Measurements from ENCODE around the gene MPST.

MPST gene

DNA sequence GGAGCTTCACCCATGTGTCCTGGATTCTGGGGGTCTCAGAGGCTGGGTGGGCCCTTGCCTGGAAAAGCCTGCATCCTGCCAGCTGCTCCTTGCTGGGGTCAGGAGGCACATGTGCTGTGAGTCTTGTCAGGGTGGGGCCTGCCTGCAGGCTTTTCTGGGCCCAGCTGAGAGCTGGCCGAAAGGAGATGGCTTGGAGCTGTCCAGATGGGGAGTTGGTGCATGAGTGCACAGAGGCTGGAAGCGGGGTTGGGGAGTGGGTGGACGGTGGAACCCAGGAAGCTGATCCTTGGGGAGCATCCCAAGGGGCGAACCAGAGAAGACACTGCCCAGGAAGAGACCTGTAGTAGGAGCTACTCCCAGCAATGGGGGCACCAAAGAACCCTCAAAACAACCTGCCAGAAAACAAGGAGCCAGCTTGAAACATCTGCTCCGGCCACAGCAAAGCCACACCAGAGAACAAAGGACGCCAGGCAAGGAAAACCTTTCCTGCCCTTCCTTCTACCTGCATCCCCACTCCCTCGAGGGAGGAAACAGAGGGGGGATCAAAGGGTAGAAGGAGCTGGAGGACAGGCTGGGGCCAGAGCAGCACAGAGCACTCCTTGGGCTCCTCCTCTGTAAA, 23.8 kb downstream of the MPST start:
- TF ChIP-seq, protein P1, sequence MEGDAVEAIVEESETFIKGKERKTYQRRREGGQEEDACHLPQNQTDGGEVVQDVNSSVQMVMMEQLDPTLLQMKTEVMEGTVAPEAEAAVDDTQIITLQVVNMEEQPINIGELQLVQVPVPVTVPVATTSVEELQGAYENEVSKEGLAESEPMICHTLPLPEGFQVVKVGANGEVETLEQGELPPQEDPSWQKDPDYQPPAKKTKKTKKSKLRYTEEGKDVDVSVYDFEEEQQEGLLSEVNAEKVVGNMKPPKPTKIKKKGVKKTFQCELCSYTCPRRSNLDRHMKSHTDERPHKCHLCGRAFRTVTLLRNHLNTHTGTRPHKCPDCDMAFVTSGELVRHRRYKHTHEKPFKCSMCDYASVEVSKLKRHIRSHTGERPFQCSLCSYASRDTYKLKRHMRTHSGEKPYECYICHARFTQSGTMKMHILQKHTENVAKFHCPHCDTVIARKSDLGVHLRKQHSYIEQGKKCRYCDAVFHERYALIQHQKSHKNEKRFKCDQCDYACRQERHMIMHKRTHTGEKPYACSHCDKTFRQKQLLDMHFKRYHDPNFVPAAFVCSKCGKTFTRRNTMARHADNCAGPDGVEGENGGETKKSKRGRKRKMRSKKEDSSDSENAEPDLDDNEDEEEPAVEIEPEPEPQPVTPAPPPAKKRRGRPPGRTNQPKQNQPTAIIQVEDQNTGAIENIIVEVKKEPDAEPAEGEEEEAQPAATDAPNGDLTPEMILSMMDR (conservative IDR thresholded peaks at IDR 0.05): no peak
- TF ChIP-seq ZFX (IDR thresholded peaks at IDR 0.05): no peak
- H3K27ac ChIP-seq: no peak overlapping the region

DNA sequence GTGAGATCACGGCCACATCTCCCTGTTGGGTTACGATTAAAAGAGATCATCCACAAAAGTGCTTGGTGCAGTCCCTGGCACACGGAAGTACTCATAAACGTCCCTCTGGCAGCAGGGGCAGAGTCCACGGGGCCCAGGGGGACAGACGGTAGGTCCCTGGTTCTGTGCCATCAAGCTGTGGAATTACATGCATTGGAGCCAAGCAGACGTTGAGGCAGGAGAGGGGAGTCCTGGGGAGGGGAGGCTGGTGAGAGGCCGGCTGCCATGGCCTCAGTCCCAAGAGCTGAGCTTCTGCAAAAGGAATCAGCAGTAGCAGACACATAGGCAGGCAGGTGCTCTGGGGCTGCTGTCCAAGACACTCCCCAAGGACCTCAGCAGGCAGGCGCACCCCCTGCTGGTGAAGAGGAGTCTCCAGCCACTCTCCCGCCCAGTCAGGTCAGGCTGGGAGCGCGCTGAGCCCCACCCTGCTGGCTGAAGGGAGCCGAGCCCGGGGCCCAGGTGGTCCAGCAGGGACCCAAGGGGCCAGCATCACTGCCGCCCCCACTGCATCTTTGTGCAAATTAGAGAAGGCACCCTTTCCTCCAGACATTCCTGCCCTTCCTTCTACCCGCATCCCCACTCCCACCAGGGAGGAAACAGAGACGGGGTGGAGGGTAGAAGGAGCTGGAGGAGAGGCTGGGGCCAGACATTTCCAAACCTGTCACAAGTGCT, 24.4 kb downstream of the MPST start:
- TF ChIP-seq, protein P1 (conservative IDR thresholded peaks at IDR 0.05): peak; percentile 92
- TF ChIP-seq ZFX (IDR thresholded peaks at IDR 0.05): no peak
- H3K27ac ChIP-seq: no peak overlapping the region

DNA sequence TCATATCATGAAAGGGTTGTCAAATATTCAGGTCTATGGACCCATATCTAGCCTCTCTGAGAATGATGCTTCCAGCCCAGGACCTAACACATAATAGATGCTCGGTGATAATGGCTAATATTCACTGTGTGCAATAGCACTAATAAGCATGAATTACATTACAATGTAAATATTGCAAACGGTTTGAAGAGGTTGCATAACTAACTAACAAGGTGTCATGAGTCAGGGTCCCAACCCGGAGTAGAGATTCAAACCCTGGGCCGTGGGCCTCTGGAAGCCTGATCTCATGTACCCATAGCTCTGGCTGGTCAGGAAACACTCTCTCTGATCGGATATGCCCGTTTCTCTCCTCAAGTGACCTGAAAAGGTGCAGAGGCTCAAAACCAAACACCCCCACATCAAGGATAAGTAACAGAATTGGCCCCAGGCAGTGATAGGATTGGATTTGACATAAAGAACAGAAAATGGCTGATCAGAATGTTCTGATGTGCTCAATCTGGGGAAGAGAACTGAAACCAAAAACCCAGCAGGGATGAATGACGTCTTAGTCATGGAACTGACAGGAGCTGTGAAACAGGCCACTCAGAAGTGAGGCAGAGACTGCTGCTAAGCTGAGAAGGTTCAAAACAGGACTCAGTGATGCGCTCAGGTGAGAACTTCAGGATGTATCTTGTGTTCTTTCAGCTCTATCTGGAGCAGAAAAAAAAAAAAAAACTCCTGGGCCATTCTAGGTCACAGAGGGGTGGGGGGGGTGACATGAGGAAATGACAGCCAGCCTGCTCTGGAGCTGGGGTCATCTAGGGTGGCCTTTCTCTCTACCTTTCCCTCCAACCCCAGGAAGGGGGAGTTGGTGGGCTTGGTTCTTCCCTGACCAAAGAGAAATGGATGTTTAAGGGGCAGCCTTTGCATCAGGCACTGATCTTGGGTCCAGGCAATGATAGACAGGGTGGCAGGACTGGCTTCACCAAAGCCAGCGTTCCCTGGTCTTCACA, 25.4 kb downstream of the MPST start:
- TF ChIP-seq ZFX (IDR thresholded peaks at IDR 0.05): no peak
- TF ChIP-seq, protein P1 (conservative IDR thresholded peaks at IDR 0.05): no peak
- no peak overlapping the region for H3K27ac ChIP-seq

DNA sequence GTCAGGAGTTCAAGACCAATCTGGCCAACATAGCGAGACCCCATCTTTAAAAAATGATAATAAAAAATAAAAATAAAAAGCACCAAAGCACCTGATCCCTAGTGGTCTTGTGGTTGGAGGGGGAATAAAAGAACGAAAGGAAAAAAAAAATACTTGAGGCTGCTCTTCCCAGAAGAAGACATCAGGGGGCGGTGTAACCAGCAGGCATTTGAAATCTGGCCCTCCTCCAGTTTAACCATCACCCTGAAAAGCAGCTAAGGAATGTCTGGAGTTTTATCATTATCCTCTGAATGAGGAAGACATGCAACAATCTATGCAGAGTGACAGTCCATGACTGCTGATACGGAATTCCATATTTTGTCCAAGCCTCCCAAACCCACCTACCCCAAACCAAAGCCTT, 26.4 kb downstream of the MPST start:
- H3K27ac ChIP-seq: no peak overlapping the region
- no peak for TF ChIP-seq ZFX (IDR thresholded peaks at IDR 0.05)
- TF ChIP-seq, protein P1 (conservative IDR thresholded peaks at IDR 0.05): peak; percentile 71

DNA sequence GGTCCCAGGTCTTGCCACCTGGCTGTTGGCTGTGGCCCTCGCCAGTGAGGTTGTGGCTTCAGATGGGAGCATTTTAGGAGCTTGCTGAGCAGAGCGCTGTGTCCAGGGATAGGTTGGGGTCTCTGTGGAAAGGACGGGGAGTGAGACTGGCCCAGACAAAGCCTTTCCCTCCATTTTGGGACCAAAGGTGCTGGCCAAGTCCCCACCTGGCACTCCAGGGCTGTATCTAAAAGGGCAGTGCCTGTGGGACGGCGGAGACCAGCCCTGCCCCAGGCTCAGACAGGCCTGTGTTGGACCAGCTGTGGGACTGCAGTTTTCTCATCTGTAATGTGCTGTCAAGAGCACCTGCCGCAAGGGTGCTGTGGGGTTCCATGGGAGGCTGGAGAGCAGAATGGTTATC, 27.0 kb downstream of the MPST start:
- no peak overlapping the region for H3K27ac ChIP-seq
- no peak for TF ChIP-seq ZFX (IDR thresholded peaks at IDR 0.05)
- TF ChIP-seq, protein P1 (conservative IDR thresholded peaks at IDR 0.05): no peak

DNA sequence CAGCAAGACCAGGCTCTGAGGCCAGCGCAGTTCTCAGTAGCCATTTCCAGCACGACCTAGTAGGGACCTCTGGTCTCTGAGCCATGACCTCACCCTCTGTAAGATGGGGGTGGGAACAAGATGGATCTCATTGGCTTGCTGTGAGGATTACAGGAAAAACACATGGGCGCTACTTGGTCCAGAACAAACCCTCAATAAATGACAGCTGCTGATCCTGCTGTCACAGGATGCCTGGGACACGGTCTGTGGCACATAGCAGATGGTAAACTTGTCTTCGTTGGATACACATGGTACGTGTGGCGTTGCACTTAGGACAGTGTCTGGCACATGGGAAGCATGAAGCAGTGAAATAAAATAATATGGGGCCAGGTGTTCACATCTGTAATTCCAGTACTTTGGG, 27.5 kb downstream of the MPST start:
- TF ChIP-seq ZFX (IDR thresholded peaks at IDR 0.05): no peak
- TF ChIP-seq, protein P1 (conservative IDR thresholded peaks at IDR 0.05): no peak

More for the DNA sequence above, 27.5 kb downstream of the MPST start:
- H3K27ac ChIP-seq: no peak overlapping the region
